HepG2 (cell line): ENCODE results near the gene PSMD2. TPM values are rescaled to one million over a fixed set of nuclear protein-coding genes. Genes with fewer than 3 reads are reported as not detected.

Experiments used
- ATAC-seq: fragments of 200-7000 bp; cut with Tn5 transposase; 3 replicates; pipeline ENCODE4 v1.9.1; 2020; ENCODE audit warnings: mild to moderate bottlenecking, moderate library complexity
- BruUV-seq: library from RNA; stranded (reverse); fragments of 400-500 nt; replicated peaks from 2 replicates; lab custom pipeline; 2021; lab: Mats Ljungman, UMichigan
- CTCF ChIA-PET: fragments of 300-600 bp; formaldehyde crosslinking; extraction: SDS; loops from one replicate; lab custom pipeline; 2021; ENCODE audit warnings: low total read pairs, inconsistent platforms, low intra/inter-chr PET ratio; lab: Yijun Ruan, JAX
- POLR2A ChIA-PET: fragments of 350-600 bp; sonication (Branson Sonifier 250); formaldehyde crosslinking; loops from one replicate; lab custom pipeline; 2020; ENCODE audit warnings: antibody characterized with exemption, inconsistent platforms; lab: Yijun Ruan, JAX
- DNase-seq: peaks from one replicate; pipeline ENCODE4 v3.0.0-alpha.2; 2015; ENCODE audit warnings: low spot score
- FAIRE-seq: peaks from 3 replicates; lab custom pipeline; 2011; peaks lifted over from hg19 to GRCh38; lab: Jason Lieb, UNC
- H2AFZ ChIP-seq: one replicate; pipeline ENCODE4 v1.6.1; 2011; ENCODE audit warnings: low read length, inconsistent platforms
- H3K27ac ChIP-seq: fragments of 300-600 bp; 3 replicates; pipeline ENCODE4 v1.8.0; 2011; ENCODE audit warnings: mixed run types, mild to moderate bottlenecking, mixed read lengths, low read length, inconsistent platforms; ENCODE audit not compliant: insufficient read depth; ENCODE audit errors: extremely low read length
- H3K27me3 ChIP-seq, 2 experiments: fragments of 200-600 bp in 1 of 2; 2 replicates in 1 of 2; 3 replicates in 1 of 2; pipeline versions ENCODE4 v1.6.0 to v1.8.0; 2011; ENCODE audit warnings: low read length in 2 of 2, mild to moderate bottlenecking in 2 of 2, moderate library complexity in 2 of 2, inconsistent platforms in 1 of 2; ENCODE audit not compliant: insufficient read depth in 2 of 2, control insufficient read depth in 1 of 2
- H3K36me3 ChIP-seq, 2 experiments: fragments of 200-600 bp in 1 of 2; replicated peaks in 1 of 2; 2 replicates in 1 of 2; 3 replicates in 1 of 2; pipeline versions ENCODE4 v1.5.1 to v1.8.0; 2011; ENCODE audit warnings: low read length in 2 of 2, inconsistent platforms in 1 of 2; ENCODE audit not compliant: insufficient read depth in 2 of 2, control insufficient read depth in 1 of 2
- H3K4me1 ChIP-seq: 2 replicates; pipeline ENCODE4 v1.5.1; 2012; ENCODE audit warnings: low read length, inconsistent platforms; ENCODE audit not compliant: insufficient read depth
- H3K4me2 ChIP-seq: 2 replicates; pipeline ENCODE4 v1.6.0; 2011; ENCODE audit warnings: low read depth, low read length, inconsistent platforms
- H3K4me3 ChIP-seq, 3 experiments: fragments of 200-600 bp in 1 of 3; sonication (generic), shearing (Covaris generic) in 1 of 3; replicated peaks in 1 of 3; 2 replicates each; pipeline ENCODE4 v1.5.1; 2011 to 2016; ENCODE audit warnings: low read length in 3 of 3, inconsistent platforms in 2 of 3, low read depth in 2 of 3, mild to moderate bottlenecking in 2 of 3, control low read depth in 1 of 3, mixed read lengths in 1 of 3; ENCODE audit not compliant: insufficient read depth in 1 of 3
- H3K79me2 ChIP-seq: one replicate; pipeline ENCODE4 v1.6.1; 2011; ENCODE audit warnings: low read length, inconsistent platforms; ENCODE audit not compliant: insufficient read depth
- H3K9ac ChIP-seq: 2 replicates; pipeline ENCODE4 v1.6.0; 2011; ENCODE audit warnings: mild to moderate bottlenecking, low read depth, low read length, inconsistent platforms; ENCODE audit not compliant: insufficient read depth
- H3K9me3 ChIP-seq: 2 replicates; pipeline ENCODE4 v1.5.1; 2012; ENCODE audit warnings: mild to moderate bottlenecking, low read length
- H4K20me1 ChIP-seq: 2 replicates; pipeline ENCODE4 v1.6.0; 2011; ENCODE audit warnings: inconsistent platforms, mild to moderate bottlenecking, low read length, moderate library complexity; ENCODE audit not compliant: insufficient read depth
- CTCF ChIP-seq: sonication (generic); formaldehyde crosslinking; IDR thresholded peaks from 2 replicates; pipeline ENCODE4 v1.5.0; 2020; ENCODE audit warnings: mild to moderate bottlenecking, missing genetic modification reagents, moderate library complexity
- ETV5 ChIP-seq: IDR thresholded peaks from 2 replicates; pipeline ENCODE4 v1.6.1; 2018; ENCODE audit warnings: missing biosample characterization, missing genetic modification reagents, inconsistent platforms, borderline replicate concordance
- HNRNPL ChIP-seq: fragments of 200-400 bp; formaldehyde crosslinking; IDR thresholded peaks from 2 replicates; pipeline ENCODE4 v1.6.1; 2017; ENCODE audit warnings: mild to moderate bottlenecking, low read depth, low read length
- MYC ChIP-seq: sonication (generic); formaldehyde crosslinking; IDR thresholded peaks from 2 replicates; pipeline ENCODE4 v1.9.0; 2021; ENCODE audit warnings: missing genetic modification reagents, borderline replicate concordance
- ZFX ChIP-seq: sonication (generic); formaldehyde crosslinking; IDR thresholded peaks from 2 replicates; pipeline ENCODE4 v1.4.0; 2020; ENCODE audit warnings: mild to moderate bottlenecking, low read depth, missing genetic modification reagents, moderate library complexity
- ZMYM2 ChIP-seq: sonication (generic); formaldehyde crosslinking; IDR thresholded peaks from 2 replicates; pipeline ENCODE4 v1.8.0; 2022; ENCODE audit warnings: mild to moderate bottlenecking, missing genetic modification reagents
- ZNF160 ChIP-seq: sonication (generic); formaldehyde crosslinking; IDR thresholded peaks from 2 replicates; pipeline ENCODE4 v1.8.0; 2022; ENCODE audit warnings: mild to moderate bottlenecking, inconsistent platforms, missing genetic modification reagents
- ZNF605 ChIP-seq: sonication (generic); formaldehyde crosslinking; IDR thresholded peaks from 2 replicates; pipeline ENCODE4 v1.8.0; 2022; ENCODE audit warnings: mild to moderate bottlenecking, missing genetic modification reagents
- ZNF687 ChIP-seq: sonication (generic); formaldehyde crosslinking; IDR thresholded peaks from 2 replicates; pipeline ENCODE4 v1.5.1; 2020; ENCODE audit warnings: mild to moderate bottlenecking, missing genetic modification reagents, moderate library complexity
- ZNF878 ChIP-seq: sonication (generic); formaldehyde crosslinking; IDR thresholded peaks from 2 replicates; pipeline ENCODE4 v1.8.1; 2023; ENCODE audit warnings: mild to moderate bottlenecking, missing genetic modification reagents, moderate library complexity
- WGBS: methylation state at CpG from one replicate; pipeline ENCODE4 v1.1.6; 2017; ENCODE audit warnings: low lambda C conversion rate; 5-methylcytosine and 5-hydroxymethylcytosine counted together
- in situ Hi-C: cut with HindIII; loops from 2 replicates; pipeline ENCODE4 v1.10.0; 2017; ENCODE audit warnings: low pct_unique_long_range_greater_than_20kb; ENCODE audit not compliant: extremely low pct_ligation_motif_present
- intact Hi-C: fragments of 100-400 bp; cut with micrococcal nuclease; formaldehyde crosslinking; loops from one replicate; pipeline ENCODE4 v1.10.0; 2022; ENCODE audit not compliant: unreplicated experiment
- polyA plus RNA-seq, 8 experiments: library from polyadenylated mRNA; depleted of rRNA in 3 of 8; stranded (reverse) in 7 of 8; unstranded in 1 of 8; fragments of >200 nt; fragmentation: Illumina TruSeq in 4 of 8; extraction: Trizol in 4 of 8; gene quantifications; 2 replicates each; pipeline versions ENCODE4 v1.2.1 to v1.2.3, GENCODE V29; 2011 to 2016; ENCODE audit warnings: low read depth in 4 of 8, missing spikeins in 1 of 8, mixed read lengths in 1 of 8; ENCODE audit not compliant: insufficient read depth in 1 of 8
- total RNA-seq, 5 experiments: library from RNA; depleted of rRNA; stranded (reverse); fragments of >200 nt; fragmentation: Illumina TruSeq; extraction: Trizol; gene quantifications; 2 replicates each; pipeline ENCODE4 v1.2.3, GENCODE V29; 2016; ENCODE audit warnings: low read depth in 1 of 5

Gene PSMD2
- total and polyA plus RNA-seq, 2 of the 13 experiments (the other 11 are each of a cell fraction or from before 2014, with no cell fraction given), result 125 to 200 TPM

- no peak for DNase-seq
- Histone ChIP-seq H3K9me3 (no peaks in the 10 kb centered on the region), H3K4me3 (no peak overlapping the region), H4K20me1 (no peaks in the 10 kb centered on the region), H3K4me2 (no peak overlapping the region), H3K9ac (no peak overlapping the region), H2AFZ (no peak overlapping the region), H3K36me3 (no peaks in the 10 kb centered on the region), H3K27me3 (peaks cover 3 to 21% of the 10 kb centered on the region in 2 experiments; a peak in 3 of 5 replicates), H3K79me2 (no peaks in the 10 kb centered on the region), H3K4me1 (peaks cover 52% of the 10 kb centered on the region), H3K27ac (no peak overlapping the region)
- ChIA-PET CTCF (interaction anchor here (1.6 kb wide), 1 partner anchor 63 kb away, joined by 3 read pairs; no protein-coding TSS in a partner anchor), POLR2A (no interaction called here)
- in situ Hi-C loops (no loop called here), intact Hi-C loops (loop anchor here (5.0 kb wide), 1 partner anchor 252 kb away; no protein-coding TSS in a partner anchor)
- TF ChIP-seq CTCF (peak; percentile 33; the same call in 1 of the 2 replicates), ZNF878 (CRISPR knock-in tag) (no peak)
- 79% methylated on average over 6 of the region's 10 CpGs for WGBS
- peak; percentile 36 for ATAC-seq
- no TSS peak for BruUV-seq
- FAIRE-seq, result no peak
These were observed 8.7 kb upstream of the PSMD2 start for GRCh38 chr3:184290331-184290730.

- H3K4me2 ChIP-seq, result peak overlapping the region; percentile 67
- FAIRE-seq, result no peak
- no TSS peak for BruUV-seq
- no peak overlapping the region for H3K27ac ChIP-seq
- ATAC-seq, result peak; percentile 39
- DNase-seq, result no peak
- no peaks in the 10 kb centered on the region for H4K20me1 ChIP-seq
- no peaks in the 10 kb centered on the region for H3K36me3 ChIP-seq
- no peak overlapping the region for H2AFZ ChIP-seq
- intact Hi-C loops (loop anchor here (5.0 kb wide), 1 partner anchor 251 kb away; no protein-coding TSS in a partner anchor), in situ Hi-C loops (no loop called here)
- peak overlapping the region; percentile 33 to 59 (median 45); a peak in 4 of 6 replicates for H3K4me3 ChIP-seq
- H3K4me1 ChIP-seq, result peaks cover 52% of the 10 kb centered on the region
- no peaks in the 10 kb centered on the region for H3K9me3 ChIP-seq
- H3K79me2 ChIP-seq, result no peaks in the 10 kb centered on the region
- ChIA-PET CTCF (no interaction called here), POLR2A (interaction anchor here (0.7 to 1.1 kb wide), 4 partner anchors 24 to 106 kb away, joined by 3 to 4 read pairs (median 3); partner anchors contain the start of gene ABCF3)
- 17% methylated on average over 7 of the region's 22 CpGs for WGBS
- no peak overlapping the region; the same call in 1 of the 2 replicates for H3K9ac ChIP-seq
- peaks cover 3 to 12% of the 10 kb centered on the region in 2 experiments; a peak in 3 of 5 replicates for H3K27me3 ChIP-seq
- peak; percentile 49 for TF ChIP-seq ZFX (CRISPR knock-in tag)
- no peak for TF ChIP-seq ZNF160 (CRISPR knock-in tag)
- no peak for TF ChIP-seq ETV5 (CRISPR knock-in tag)
- peak; percentile 39; the same call in 1 of the 2 replicates for TF ChIP-seq ZNF605 (CRISPR knock-in tag)
- TF ChIP-seq ZNF687, result peak; percentile 71
- TF ChIP-seq HNRNPL, result peak; percentile 87
- TF ChIP-seq ZMYM2 (CRISPR knock-in tag), result peak; percentile 50; the same call in 1 of the 2 replicates
- 0 out of 2 replicates have a peak, but pooled peaks have one; percentile 18 for TF ChIP-seq MYC (CRISPR knock-in tag)
These were observed 7.8 kb upstream of the PSMD2 start for GRCh38 chr3:184291044-184291737.
